DMS153 treated with DMSO at 0.1 percent for 48 hours (cell line): ENCODE results near the gene VMP1.
"Not testable (repeated sequence)": the region's sequence is repeated elsewhere in the genome, so short reads cannot be mapped to it uniquely, and the experiment has no call there.

ENCODE experiments used
- DNase-seq: peaks from one replicate; lab custom pipeline; 2025; ENCODE audit not compliant: unreplicated experiment; lab: John Stamatoyannopoulos, UW

VMP1 gene

GRCh38 chr17:59776577-59776976 is 69.1 kb downstream of the VMP1 start:
- DNase-seq, result no peak

- no peak for DNase-seq
Measured at GRCh38 chr17:59777033-59777432, 69.6 kb downstream of the VMP1 start.

DNA sequence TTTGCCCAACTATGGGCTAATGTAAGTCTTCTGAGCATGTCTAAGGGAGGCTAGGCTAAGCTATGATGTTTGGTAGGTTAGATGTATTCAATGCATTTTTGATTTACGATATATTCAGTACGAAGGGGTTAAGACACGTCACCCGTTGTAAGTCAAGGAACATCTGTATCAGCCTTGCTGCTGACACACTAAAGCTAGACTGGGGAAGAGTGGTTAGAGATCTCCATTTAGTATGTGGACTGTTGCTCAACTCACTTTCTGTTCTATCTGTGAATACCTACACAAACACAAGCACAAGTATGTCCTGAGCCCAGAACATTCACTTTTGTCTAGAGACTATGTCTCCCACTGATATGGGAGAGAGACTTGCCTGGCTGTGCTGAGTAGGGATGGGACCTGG is 71.5 kb downstream of the VMP1 start:
- DNase-seq, result no peak

- DNase-seq, result no peak
Measured at GRCh38 chr17:59779521-59779920, 72.1 kb downstream of the VMP1 start.

GRCh38 chr17:59780548-59780947 is 73.1 kb downstream of the VMP1 start:
- not testable (repeated sequence) for DNase-seq

GRCh38 chr17:59783221-59784047 is 76.0 kb downstream of the VMP1 start:
- peak; percentile 45 for DNase-seq

GRCh38 chr17:59785091-59785799 is 77.8 kb downstream of the VMP1 start:
- no peak for DNase-seq

DNA sequence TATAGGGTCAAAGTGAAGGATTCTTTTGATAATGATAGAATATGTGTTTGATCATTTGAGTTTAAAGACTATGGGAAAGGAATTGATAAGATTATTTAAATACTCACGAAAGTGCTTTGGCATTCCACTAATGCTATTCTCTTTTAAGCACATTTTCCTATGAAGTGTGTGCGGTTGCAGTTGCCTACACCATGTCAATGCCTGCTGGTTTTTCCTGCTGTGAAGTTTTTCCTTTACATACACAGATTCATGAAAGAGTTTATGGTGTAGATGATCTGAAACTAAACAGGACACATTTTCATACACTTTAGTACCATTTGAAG is 78.7 kb downstream of the VMP1 start:
- DNase-seq, result no peak

GRCh38 chr17:59786536-59787319 is 79.3 kb downstream of the VMP1 start:
- DNase-seq, result peak; percentile 93

DNA sequence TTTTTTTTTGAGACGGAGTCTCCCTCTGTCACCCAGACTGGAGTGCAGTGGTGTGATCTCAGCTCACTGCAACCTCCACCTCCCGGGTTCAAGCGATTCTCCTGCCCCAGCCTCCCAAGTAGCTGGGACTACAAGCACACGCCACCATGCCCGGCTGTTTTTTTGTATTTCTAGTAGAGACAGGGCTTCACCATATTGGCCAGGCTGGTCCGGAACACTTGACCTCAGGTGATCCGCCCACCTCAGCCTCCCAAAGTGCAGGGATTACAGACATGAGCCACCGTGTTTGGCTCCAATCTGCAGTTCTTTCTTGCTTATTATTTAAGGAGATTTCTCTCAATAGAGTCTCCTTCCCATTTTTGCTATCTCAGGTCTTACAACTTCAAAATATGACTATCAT is 82.4 kb downstream of the VMP1 start:
- DNase-seq, result not testable (repeated sequence)

DNA sequence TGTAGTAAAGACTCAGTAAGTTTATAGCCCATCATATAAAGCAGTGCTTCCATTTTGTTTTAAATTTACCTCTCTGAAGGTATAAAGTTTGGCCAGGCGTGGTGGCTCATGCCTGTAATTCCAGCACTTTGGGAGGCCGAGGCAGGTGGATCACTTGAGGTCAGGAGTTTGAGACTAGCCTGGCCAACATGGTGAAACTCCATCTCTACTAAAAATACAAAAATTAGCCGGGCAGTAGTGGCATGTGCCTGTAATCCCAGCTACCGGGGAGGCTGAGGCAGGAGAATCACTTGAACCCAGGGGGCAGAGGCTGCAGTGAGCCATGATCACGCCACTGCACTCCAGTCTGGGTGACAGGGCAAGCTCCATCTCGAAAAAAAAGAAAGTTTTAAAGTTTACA is 83.0 kb downstream of the VMP1 start:
- not testable (repeated sequence) for DNase-seq

GRCh38 chr17:59790910-59791309 is 83.5 kb downstream of the VMP1 start:
- no peak for DNase-seq

DNA sequence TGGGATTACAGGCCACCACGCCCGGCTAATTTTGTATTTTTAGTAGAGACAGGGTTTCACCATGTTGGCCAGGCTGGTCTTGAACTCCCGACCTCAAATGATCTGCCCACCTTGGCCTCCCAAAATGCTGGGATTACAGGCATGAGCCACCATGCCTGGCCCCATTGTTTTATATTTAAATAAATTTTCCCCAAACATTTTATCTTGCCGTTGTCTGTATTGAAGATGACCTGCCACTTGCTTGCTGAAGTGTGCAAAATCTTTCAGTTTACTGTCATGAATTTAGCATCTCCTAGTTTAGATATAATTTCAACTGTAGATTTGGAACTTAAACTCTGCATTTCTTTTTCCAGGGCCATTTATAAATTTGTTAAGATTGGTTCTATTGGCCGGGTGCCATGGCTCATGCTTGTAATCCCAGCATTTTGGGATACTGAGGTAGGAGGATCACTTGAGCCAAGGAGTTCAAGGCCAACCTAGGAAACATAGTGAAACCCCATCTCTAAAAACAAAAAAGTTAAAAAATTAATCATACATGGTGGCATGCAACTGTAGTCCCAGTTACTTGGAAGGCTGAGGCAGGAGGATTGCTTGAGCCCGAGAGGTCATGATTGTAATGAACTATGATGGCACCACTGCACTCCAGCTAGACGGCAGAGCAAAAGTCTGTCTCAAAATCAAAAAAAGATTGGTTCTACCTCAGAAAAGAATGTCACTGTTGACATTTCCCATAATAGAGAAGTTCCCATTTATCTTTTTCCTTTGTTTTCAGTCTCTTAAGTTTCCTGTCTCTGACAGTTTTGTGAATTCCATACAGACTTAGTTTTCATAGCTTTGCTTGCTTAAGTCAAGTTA is 84.4 kb downstream of the VMP1 start:
- no peak for DNase-seq

DNA sequence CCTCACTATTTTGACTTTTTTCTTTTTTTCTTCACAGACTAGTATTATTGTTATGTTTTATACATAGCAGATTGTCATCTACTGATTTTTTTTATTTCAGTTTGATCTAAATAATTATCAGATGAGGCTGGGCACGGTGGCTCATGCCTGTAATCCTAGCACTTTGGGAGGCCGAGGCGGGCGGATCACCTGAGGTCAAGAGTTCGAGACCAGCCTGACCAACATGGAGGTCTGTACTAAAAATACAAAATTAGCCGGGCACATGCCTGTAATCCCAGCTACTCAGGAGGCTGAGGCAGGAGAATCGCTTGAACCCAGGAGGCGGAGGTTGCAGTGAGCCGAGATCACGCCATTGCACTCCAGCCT is 85.0 kb downstream of the VMP1 start:
- not testable (repeated sequence) for DNase-seq

- DNase-seq, result no peak
Measured at GRCh38 chr17:59793205-59793604, 85.8 kb downstream of the VMP1 start.

- no peak for DNase-seq
Measured at GRCh38 chr17:59796138-59796537, 88.7 kb downstream of the VMP1 start.

DNA sequence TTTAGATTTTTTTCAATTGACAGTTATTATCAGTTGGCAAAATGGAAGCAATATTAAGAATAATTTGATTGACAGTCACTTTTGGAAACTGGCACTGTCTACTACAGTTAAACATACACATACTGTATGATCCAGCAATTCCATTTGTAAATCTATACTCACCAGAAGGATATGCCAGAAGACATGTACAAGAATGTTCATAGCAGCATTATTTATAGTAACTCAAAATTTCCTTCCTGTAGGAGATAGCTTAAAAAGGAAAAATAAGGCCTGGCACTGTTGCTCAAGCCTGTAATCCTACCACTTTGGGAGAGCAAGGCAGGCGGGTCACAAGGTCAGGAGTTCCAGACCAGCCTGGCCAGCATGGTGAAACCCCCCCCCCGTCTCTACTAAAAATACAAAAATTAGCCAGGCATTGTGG is 89.3 kb downstream of the VMP1 start:
- DNase-seq, result no peak

DNA sequence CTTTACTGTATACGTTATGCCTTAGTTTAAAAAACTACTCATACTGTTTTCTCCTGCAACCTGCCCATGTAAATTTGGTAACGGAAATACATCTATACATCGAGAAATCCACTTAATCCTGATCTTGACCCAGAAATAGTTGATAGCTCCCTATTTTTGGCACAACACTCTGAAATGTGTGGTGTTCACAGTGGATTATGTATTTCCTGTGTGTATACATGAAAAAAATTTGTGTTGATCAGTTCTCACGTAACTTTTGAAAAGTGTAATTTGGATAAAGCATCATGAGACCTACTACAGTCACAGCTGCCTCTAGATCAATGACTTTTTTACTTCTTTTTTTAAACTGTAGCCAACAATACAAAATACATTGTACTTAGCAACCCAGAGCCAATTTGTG is 90.7 kb downstream of the VMP1 start:
- no peak for DNase-seq

GRCh38 chr17:59800530-59800942 is 93.1 kb downstream of the VMP1 start:
- DNase-seq, result no peak

DNA sequence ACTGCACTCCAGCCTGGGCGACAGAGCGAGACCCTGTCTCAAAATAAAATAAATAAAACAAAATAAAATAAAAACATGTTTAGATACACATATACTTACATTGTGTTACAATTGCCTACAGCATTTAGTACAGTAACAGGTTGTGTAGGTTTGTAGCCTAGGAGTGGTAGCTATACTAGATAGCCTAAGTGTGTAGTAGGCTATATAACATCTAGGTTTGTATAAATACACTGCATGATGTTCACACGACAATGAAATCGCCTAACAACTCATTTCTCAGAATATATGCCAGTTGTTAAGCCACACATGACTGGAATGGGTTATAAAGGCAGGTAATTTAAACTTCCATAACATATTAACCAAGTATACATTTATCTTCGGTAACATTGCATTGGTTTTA is 94.7 kb downstream of the VMP1 start:
- DNase-seq, result no peak

DNA sequence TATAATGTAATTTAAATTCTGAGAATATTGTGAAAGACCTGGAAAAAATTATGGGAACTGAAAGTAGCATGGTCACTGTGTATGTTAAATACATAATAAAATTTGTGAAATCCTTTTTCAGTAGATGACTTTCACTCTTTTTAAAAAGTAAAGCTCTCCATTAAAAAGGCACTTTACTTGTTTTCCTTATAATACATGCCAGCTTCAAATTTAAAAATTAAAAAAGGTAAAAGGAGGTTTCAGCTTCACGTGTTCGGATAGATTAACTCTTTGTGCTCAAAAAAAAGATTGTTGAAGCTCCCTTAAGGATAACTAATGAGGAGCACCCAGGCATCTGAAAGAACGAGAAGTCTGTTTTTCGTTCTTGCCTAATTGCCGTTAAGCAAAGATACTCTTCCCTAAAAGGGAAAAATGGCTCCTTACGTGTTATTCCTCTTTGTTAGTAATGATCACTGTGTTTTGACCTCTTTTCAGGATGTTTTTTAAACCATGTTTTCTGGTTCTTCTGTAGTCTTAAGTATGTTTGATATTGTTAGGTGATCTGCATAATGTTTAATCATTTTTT is 97.5 kb downstream of the VMP1 start:
- DNase-seq, result no peak
